Measurements from ENCODE around the gene YTHDC1.
A peak's percentile ranks its signal among the peaks of the same experiment; 100 is the strongest.
"Not testable (repeated sequence)": the region's sequence is repeated elsewhere in the genome, so short reads cannot be mapped to it uniquely, and the experiment has no call there.

YTHDC1 gene

GRCh38 chr4:68349649-68350360 is at the start of gene YTHDC1:
Gene YTHDC1 (minus strand): TSS chr4:68350090. CDS start chr4:68349753, 337 bp downstream.
- DNase-seq (ENCODE audit: low read depth in 2 of 2, low spot score in 1 of 2), result peak; percentile 81 to 91

GRCh38 chr4:68399306-68399705 is 49.4 kb upstream of the YTHDC1 start:
- DNase-seq (ENCODE audit: low read depth in 2 of 2, low spot score in 1 of 2), result no peak

- no peak for DNase-seq (ENCODE audit: low read depth in 2 of 2, low spot score in 1 of 2)
Observed at GRCh38 chr4:68396756-68397155, 46.9 kb upstream of the YTHDC1 start.

GRCh38 chr4:68391436-68391835 is 41.5 kb upstream of the YTHDC1 start:
- DNase-seq (ENCODE audit: low read depth in 2 of 2, low spot score in 1 of 2), result no peak

- no peak for DNase-seq (ENCODE audit: low read depth in 2 of 2, low spot score in 1 of 2)
Observed at GRCh38 chr4:68390205-68390935, 40.5 kb upstream of the YTHDC1 start.

- DNase-seq (ENCODE audit: low read depth in 2 of 2, low spot score in 1 of 2), result not testable (repeated sequence)
Observed at GRCh38 chr4:68389386-68389913, 39.6 kb upstream of the YTHDC1 start.

GRCh38 chr4:68388347-68388865 is 38.5 kb upstream of the YTHDC1 start:
- DNase-seq (ENCODE audit: low read depth in 2 of 2, low spot score in 1 of 2), result no peak

- no peak for DNase-seq (ENCODE audit: low read depth in 2 of 2, low spot score in 1 of 2)
Observed at GRCh38 chr4:68385267-68385666, 35.4 kb upstream of the YTHDC1 start.

- DNase-seq (ENCODE audit: low read depth in 2 of 2, low spot score in 1 of 2), result no peak
Observed at GRCh38 chr4:68383115-68383514, 33.2 kb upstream of the YTHDC1 start.

GRCh38 chr4:68378226-68378625 is 28.3 kb upstream of the YTHDC1 start:
- DNase-seq (ENCODE audit: low read depth in 2 of 2, low spot score in 1 of 2), result no peak

GRCh38 chr4:68375667-68376559 is 26.0 kb upstream of the YTHDC1 start:
- peak; percentile 15 to 18 for DNase-seq (ENCODE audit: low read depth in 2 of 2, low spot score in 1 of 2)

GRCh38 chr4:68373513-68373912 is 23.6 kb upstream of the YTHDC1 start:
- peak in 1 of 2 donors; percentile 14 for DNase-seq (ENCODE audit: low read depth in 2 of 2, low spot score in 1 of 2)

GRCh38 chr4:68372588-68372987 is 22.7 kb upstream of the YTHDC1 start:
- DNase-seq (ENCODE audit: low read depth in 2 of 2, low spot score in 1 of 2), result no peak

- DNase-seq (ENCODE audit: low read depth in 2 of 2, low spot score in 1 of 2), result no peak
Observed at GRCh38 chr4:68369142-68369805, 19.4 kb upstream of the YTHDC1 start.

- DNase-seq (ENCODE audit: low read depth in 2 of 2, low spot score in 1 of 2), result no peak
Observed at GRCh38 chr4:68368691-68369131, 18.8 kb upstream of the YTHDC1 start.

GRCh38 chr4:68367835-68368234 is 17.9 kb upstream of the YTHDC1 start:
- no peak for DNase-seq (ENCODE audit: low read depth in 2 of 2, low spot score in 1 of 2)

- DNase-seq (ENCODE audit: low read depth in 2 of 2, low spot score in 1 of 2), result no peak
Observed at GRCh38 chr4:68366600-68366999, 16.7 kb upstream of the YTHDC1 start.

GRCh38 chr4:68365068-68365467 is 15.2 kb upstream of the YTHDC1 start:
- no peak for DNase-seq (ENCODE audit: low read depth in 2 of 2, low spot score in 1 of 2)

GRCh38 chr4:68361146-68361589 is 11.3 kb upstream of the YTHDC1 start:
- DNase-seq (ENCODE audit: low read depth in 2 of 2, low spot score in 1 of 2), result no peak

- DNase-seq (ENCODE audit: low read depth in 2 of 2, low spot score in 1 of 2), result no peak
Observed at GRCh38 chr4:68360231-68360968, 10.5 kb upstream of the YTHDC1 start.

Data from stimulated activated CD8-positive, alpha-beta memory T cell treated with anti-CD3 and anti-CD28 coated beads, Interleukin-4, amount 100 ng/mL, for 1 hour (primary cell).